ENCODE data around the gene NDUFB7. TPM values are rescaled to one million over a fixed set of nuclear protein-coding genes. Genes with fewer than 3 reads are reported as not detected.

NDUFB7 gene
- polyA plus RNA-seq, 1 of the 3 experiments (the other 2 are of a cell fraction): 465 TPM

GRCh38 chr19:14558370-14559066 is 13.3 kb downstream of the NDUFB7 start:
- WGBS (ENCODE audit: low lambda C conversion rate): 100% methylated on average over 2 of the region's 23 CpGs
- H3K9me2 ChIP-seq: no peaks in the 10 kb centered on the region
- H3K79me2 ChIP-seq (ENCODE audit: insufficient read depth): peaks cover 15% of the 10 kb centered on the region
- POLR2A ChIA-PET: no interaction called here
- H3K4me1 ChIP-seq (ENCODE audit: control insufficient read depth in 1 of 2, insufficient read depth in 2 of 2, low read depth in 1 of 2, low read length in 1 of 2): peaks cover 0 to 15% of the 10 kb centered on the region in 2 experiments; a peak in 1 of 4 replicates
- CTCF ChIA-PET: interaction anchor here (3.3 to 4.0 kb wide), 2 partner anchors 11 to 12 kb away, joined by 35 to 60 read pairs; partner anchors contain the start of gene NDUFB7
- no peaks in the 10 kb centered on the region for H3K27me3 ChIP-seq (ENCODE audit: insufficient read depth)
- H3K36me3 ChIP-seq (replicated peaks in 1 of 2; ENCODE audit: control insufficient read depth in 1 of 2, insufficient read depth in 2 of 2, low read length in 1 of 2): no peaks in the 10 kb centered on the region
- H3K4me2 ChIP-seq: no peak overlapping the region
- H3K27ac ChIP-seq (ENCODE audit: low read depth in 2 of 2, low read length in 1 of 2): no peak overlapping the region; a peak in 1 of 4 replicates
- no peaks in the 10 kb centered on the region for H3F3A ChIP-seq (replicated peaks; ENCODE audit: insufficient read depth)
- TF ChIP-seq NRF1 (IDR thresholded peaks at IDR 0.05; ENCODE audit: low read depth, low read length): no peak
- TF ChIP-seq NFIC (IDR thresholded peaks at IDR 0.05; ENCODE audit: borderline replicate concordance): no peak
- no peak for TF ChIP-seq TEAD4 (IDR thresholded peaks at IDR 0.05; ENCODE audit: borderline replicate concordance, insufficient read depth)
- no peak for TF ChIP-seq EZH2phosphoT487 (IDR thresholded peaks at IDR 0.05; ENCODE audit: borderline replicate concordance, low read depth)
- no peak for TF ChIP-seq JUND (IDR thresholded peaks at IDR 0.05)
- TF ChIP-seq FOXM1 (IDR thresholded peaks at IDR 0.05; ENCODE audit: low read depth): no peak
- TF ChIP-seq CHD2 (IDR thresholded peaks at IDR 0.05; ENCODE audit: low read length, partially characterized antibody): no peak
- TF ChIP-seq, protein P1, sequence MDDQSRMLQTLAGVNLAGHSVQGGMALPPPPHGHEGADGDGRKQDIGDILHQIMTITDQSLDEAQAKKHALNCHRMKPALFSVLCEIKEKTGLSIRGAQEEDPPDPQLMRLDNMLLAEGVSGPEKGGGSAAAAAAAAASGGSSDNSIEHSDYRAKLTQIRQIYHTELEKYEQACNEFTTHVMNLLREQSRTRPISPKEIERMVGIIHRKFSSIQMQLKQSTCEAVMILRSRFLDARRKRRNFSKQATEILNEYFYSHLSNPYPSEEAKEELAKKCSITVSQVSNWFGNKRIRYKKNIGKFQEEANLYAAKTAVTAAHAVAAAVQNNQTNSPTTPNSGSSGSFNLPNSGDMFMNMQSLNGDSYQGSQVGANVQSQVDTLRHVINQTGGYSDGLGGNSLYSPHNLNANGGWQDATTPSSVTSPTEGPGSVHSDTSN (IDR thresholded peaks at IDR 0.05): no peak
- TF ChIP-seq TCF12 (IDR thresholded peaks at IDR 0.05): no peak
- TF ChIP-seq TAF1 (IDR thresholded peaks at IDR 0.05; ENCODE audit: borderline replicate concordance, low read depth, low read length): no peak
- no peak for TF ChIP-seq ELF1 (IDR thresholded peaks at IDR 0.05)
- TF ChIP-seq, protein P2, sequence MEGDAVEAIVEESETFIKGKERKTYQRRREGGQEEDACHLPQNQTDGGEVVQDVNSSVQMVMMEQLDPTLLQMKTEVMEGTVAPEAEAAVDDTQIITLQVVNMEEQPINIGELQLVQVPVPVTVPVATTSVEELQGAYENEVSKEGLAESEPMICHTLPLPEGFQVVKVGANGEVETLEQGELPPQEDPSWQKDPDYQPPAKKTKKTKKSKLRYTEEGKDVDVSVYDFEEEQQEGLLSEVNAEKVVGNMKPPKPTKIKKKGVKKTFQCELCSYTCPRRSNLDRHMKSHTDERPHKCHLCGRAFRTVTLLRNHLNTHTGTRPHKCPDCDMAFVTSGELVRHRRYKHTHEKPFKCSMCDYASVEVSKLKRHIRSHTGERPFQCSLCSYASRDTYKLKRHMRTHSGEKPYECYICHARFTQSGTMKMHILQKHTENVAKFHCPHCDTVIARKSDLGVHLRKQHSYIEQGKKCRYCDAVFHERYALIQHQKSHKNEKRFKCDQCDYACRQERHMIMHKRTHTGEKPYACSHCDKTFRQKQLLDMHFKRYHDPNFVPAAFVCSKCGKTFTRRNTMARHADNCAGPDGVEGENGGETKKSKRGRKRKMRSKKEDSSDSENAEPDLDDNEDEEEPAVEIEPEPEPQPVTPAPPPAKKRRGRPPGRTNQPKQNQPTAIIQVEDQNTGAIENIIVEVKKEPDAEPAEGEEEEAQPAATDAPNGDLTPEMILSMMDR (IDR thresholded peaks at IDR 0.05): no peak
- no peak for TF ChIP-seq RCOR1 (IDR thresholded peaks at IDR 0.05; ENCODE audit: low read length)
- TF ChIP-seq, protein P3, sequence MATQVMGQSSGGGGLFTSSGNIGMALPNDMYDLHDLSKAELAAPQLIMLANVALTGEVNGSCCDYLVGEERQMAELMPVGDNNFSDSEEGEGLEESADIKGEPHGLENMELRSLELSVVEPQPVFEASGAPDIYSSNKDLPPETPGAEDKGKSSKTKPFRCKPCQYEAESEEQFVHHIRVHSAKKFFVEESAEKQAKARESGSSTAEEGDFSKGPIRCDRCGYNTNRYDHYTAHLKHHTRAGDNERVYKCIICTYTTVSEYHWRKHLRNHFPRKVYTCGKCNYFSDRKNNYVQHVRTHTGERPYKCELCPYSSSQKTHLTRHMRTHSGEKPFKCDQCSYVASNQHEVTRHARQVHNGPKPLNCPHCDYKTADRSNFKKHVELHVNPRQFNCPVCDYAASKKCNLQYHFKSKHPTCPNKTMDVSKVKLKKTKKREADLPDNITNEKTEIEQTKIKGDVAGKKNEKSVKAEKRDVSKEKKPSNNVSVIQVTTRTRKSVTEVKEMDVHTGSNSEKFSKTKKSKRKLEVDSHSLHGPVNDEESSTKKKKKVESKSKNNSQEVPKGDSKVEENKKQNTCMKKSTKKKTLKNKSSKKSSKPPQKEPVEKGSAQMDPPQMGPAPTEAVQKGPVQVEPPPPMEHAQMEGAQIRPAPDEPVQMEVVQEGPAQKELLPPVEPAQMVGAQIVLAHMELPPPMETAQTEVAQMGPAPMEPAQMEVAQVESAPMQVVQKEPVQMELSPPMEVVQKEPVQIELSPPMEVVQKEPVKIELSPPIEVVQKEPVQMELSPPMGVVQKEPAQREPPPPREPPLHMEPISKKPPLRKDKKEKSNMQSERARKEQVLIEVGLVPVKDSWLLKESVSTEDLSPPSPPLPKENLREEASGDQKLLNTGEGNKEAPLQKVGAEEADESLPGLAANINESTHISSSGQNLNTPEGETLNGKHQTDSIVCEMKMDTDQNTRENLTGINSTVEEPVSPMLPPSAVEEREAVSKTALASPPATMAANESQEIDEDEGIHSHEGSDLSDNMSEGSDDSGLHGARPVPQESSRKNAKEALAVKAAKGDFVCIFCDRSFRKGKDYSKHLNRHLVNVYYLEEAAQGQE (IDR thresholded peaks at IDR 0.05; ENCODE audit: low read depth, low read length): no peak
- H3K4me3 ChIP-seq (ENCODE audit: low read depth in 2 of 2, low read length in 1 of 2): no peak overlapping the region
- no peak overlapping the region for H2AFZ ChIP-seq (ENCODE audit: low read depth)
- H4K20me1 ChIP-seq (ENCODE audit: insufficient read depth): no peaks in the 10 kb centered on the region; the same call in 1 of the 2 replicates
- no peak overlapping the region for H3K9ac ChIP-seq
- no peaks in the 10 kb centered on the region for H3K9me3 ChIP-seq
- no peak for DNase-seq
